Muscle of leg (tissue), 11 donors: ENCODE measurements around the gene TNC. TPM values are rescaled to one million over a fixed set of nuclear protein-coding genes. Genes with fewer than 3 reads are reported as not detected.
A peak's percentile ranks its signal among the peaks of the same experiment; 100 is the strongest.

Source experiments
- DNase-seq: peaks from one replicate; pipeline ENCODE4 v3.0.0; 2013
- H3K27ac ChIP-seq: one replicate; pipeline ENCODE4 v1.5.1; 2013; ENCODE audit warnings: mild to moderate bottlenecking, low read length, control low read depth
- H3K27me3 ChIP-seq: one replicate; pipeline ENCODE4 v1.6.1; 2013; ENCODE audit warnings: low read length; ENCODE audit not compliant: control insufficient read depth, insufficient read depth
- H3K36me3 ChIP-seq: one replicate; pipeline ENCODE4 v1.6.1; 2013; ENCODE audit warnings: low read length; ENCODE audit not compliant: control insufficient read depth, insufficient read depth
- H3K4me1 ChIP-seq: one replicate; pipeline ENCODE4 v1.6.1; 2013; ENCODE audit warnings: low read length; ENCODE audit not compliant: control insufficient read depth, insufficient read depth
- H3K4me3 ChIP-seq: one replicate; pipeline ENCODE4 v1.5.1; 2013; ENCODE audit warnings: low read length, control low read depth
- H3K9me3 ChIP-seq: replicated peaks from 2 replicates; pipeline ENCODE4 v1.6.1; 2013; ENCODE audit warnings: low read depth, low read length; ENCODE audit not compliant: control insufficient read depth
- WGBS: methylation state at CpG from one replicate; pipeline ENCODE4 v1.1.5; 2013; ENCODE audit warnings: missing lambda C conversion rate; ENCODE audit not compliant: insufficient coverage; 5-methylcytosine and 5-hydroxymethylcytosine counted together
- polyA plus RNA-seq, 8 donors: library from polyadenylated mRNA; unstranded; fragments of 120-200 nt; gene quantifications; one replicate each; pipeline versions ENCODE4 v1.2.1 to v1.2.3, GENCODE V29; 2013; ENCODE audit warnings: inconsistent platforms in 1 of 8, low replicate concordance in 1 of 8; ENCODE audit not compliant: insufficient read length in 8 of 8, insufficient read depth in 1 of 8
- total RNA-seq: library from RNA; stranded (reverse); fragments of 120-200 nt; gene quantifications from one replicate; pipeline ENCODE4 v1.2.4, GENCODE V29; 2013

TNC gene
- total and polyA plus RNA-seq, 9 donors, result 28.4 to 129 (median 47.0) TPM

- no peak for DNase-seq
- H3K27ac ChIP-seq, result no peak overlapping the region
- no peak overlapping the region for H3K4me3 ChIP-seq
- H3K36me3 ChIP-seq, result no peaks in the 10 kb centered on the region
- H3K4me1 ChIP-seq, result no peaks in the 10 kb centered on the region
- no peaks in the 10 kb centered on the region for H3K9me3 ChIP-seq
- no peaks in the 10 kb centered on the region for H3K27me3 ChIP-seq
- WGBS, result no CpG with 5 or more reads among the region's 1 CpG
These were observed 12.0 kb downstream of the TNC start for GRCh38 chr9:115106001-115106400.

GRCh38 chr9:115104908-115105307 lies 13.0 kb downstream of the TNC start:
- no peaks in the 10 kb centered on the region for H3K36me3 ChIP-seq
- no peaks in the 10 kb centered on the region for H3K27me3 ChIP-seq
- no peak overlapping the region for H3K4me3 ChIP-seq
- no peak overlapping the region for H3K27ac ChIP-seq
- H3K9me3 ChIP-seq, result no peaks in the 10 kb centered on the region
- DNase-seq, result peak; percentile 41
- H3K4me1 ChIP-seq, result peaks cover 3% of the 10 kb centered on the region
- WGBS, result 57% methylated on average over 1 of the region's 4 CpGs

- H3K4me1 ChIP-seq, result peaks cover 7% of the 10 kb centered on the region
- DNase-seq, result peak; percentile 38
- WGBS, result no CpG with 5 or more reads among the region's 3 CpGs
- H3K27me3 ChIP-seq, result no peaks in the 10 kb centered on the region
- H3K36me3 ChIP-seq, result no peaks in the 10 kb centered on the region
- H3K27ac ChIP-seq, result no peak overlapping the region
- no peak overlapping the region for H3K4me3 ChIP-seq
- H3K9me3 ChIP-seq, result no peaks in the 10 kb centered on the region
These were observed 14.0 kb downstream of the TNC start for GRCh38 chr9:115103746-115104477.

- H3K36me3 ChIP-seq, result no peaks in the 10 kb centered on the region
- no peaks in the 10 kb centered on the region for H3K27me3 ChIP-seq
- H3K27ac ChIP-seq, result no peak overlapping the region
- WGBS, result no CpG with 5 or more reads among the region's 1 CpG
- DNase-seq, result peak; percentile 75
- no peaks in the 10 kb centered on the region for H3K9me3 ChIP-seq
- no peak overlapping the region for H3K4me3 ChIP-seq
- peaks cover 10% of the 10 kb centered on the region for H3K4me1 ChIP-seq
These were observed 18.1 kb downstream of the TNC start for GRCh38 chr9:115099901-115100300.

GRCh38 chr9:115098226-115098965 lies 19.6 kb downstream of the TNC start:
- H3K36me3 ChIP-seq, result no peaks in the 10 kb centered on the region
- H3K4me3 ChIP-seq, result no peak overlapping the region
- H3K9me3 ChIP-seq, result no peaks in the 10 kb centered on the region
- peak; percentile 92 for DNase-seq
- peak overlapping the region; percentile 62 for H3K27ac ChIP-seq
- WGBS, result no CpG with 5 or more reads among the region's 5 CpGs
- no peaks in the 10 kb centered on the region for H3K27me3 ChIP-seq
- H3K4me1 ChIP-seq, result peaks cover 10% of the 10 kb centered on the region

- Histone ChIP-seq H3K27me3 (no peaks in the 10 kb centered on the region), H3K9me3 (no peaks in the 10 kb centered on the region), H3K27ac (no peak overlapping the region), H3K36me3 (no peaks in the 10 kb centered on the region), H3K4me3 (no peak overlapping the region), H3K4me1 (no peaks in the 10 kb centered on the region)
- no peak for DNase-seq
- whole genome bisulfite sequencing, result 59% methylated on average over 2 of the region's 2 CpGs
These were observed 24.4 kb downstream of the TNC start for GRCh38 chr9:115093520-115093919.

GRCh38 chr9:115090486-115090885 lies 27.5 kb downstream of the TNC start:
- Histone ChIP-seq H3K27me3 (no peaks in the 10 kb centered on the region), H3K36me3 (peaks cover 4% of the 10 kb centered on the region), H3K4me1 (no peaks in the 10 kb centered on the region), H3K9me3 (no peaks in the 10 kb centered on the region), H3K27ac (no peak overlapping the region), H3K4me3 (no peak overlapping the region)
- DNase-seq, result no peak
- 93% methylated on average over 9 of the region's 9 CpGs for WGBS

GRCh38 chr9:115088860-115089259 lies 29.1 kb downstream of the TNC start:
- Histone ChIP-seq H3K4me3 (no peak overlapping the region), H3K36me3 (peaks cover 4% of the 10 kb centered on the region), H3K27me3 (no peaks in the 10 kb centered on the region), H3K4me1 (no peaks in the 10 kb centered on the region), H3K9me3 (no peaks in the 10 kb centered on the region), H3K27ac (no peak overlapping the region)
- DNase-seq, result no peak
- WGBS, result no CpG with 5 or more reads among the region's 1 CpG

- no peak for DNase-seq
- Histone ChIP-seq H3K4me1 (no peaks in the 10 kb centered on the region), H3K27ac (no peak overlapping the region), H3K27me3 (no peaks in the 10 kb centered on the region), H3K4me3 (no peak overlapping the region), H3K36me3 (peaks cover 4% of the 10 kb centered on the region), H3K9me3 (no peaks in the 10 kb centered on the region)
- WGBS, result 86% methylated on average over 18 of the region's 20 CpGs
These were observed 31.1 kb downstream of the TNC start for GRCh38 chr9:115086886-115087285.

- no peaks in the 10 kb centered on the region for H3K9me3 ChIP-seq
- no peaks in the 10 kb centered on the region for H3K27me3 ChIP-seq
- no peaks in the 10 kb centered on the region for H3K4me1 ChIP-seq
- DNase-seq, result no peak
- WGBS, result 91% methylated on average over 18 of the region's 19 CpGs
- H3K27ac ChIP-seq, result no peak overlapping the region
- H3K4me3 ChIP-seq, result no peak overlapping the region
- H3K36me3 ChIP-seq, result peaks cover 4% of the 10 kb centered on the region
These were observed 31.5 kb downstream of the TNC start for GRCh38 chr9:115086461-115086860.
